CD14-positive monocyte (primary cell): Measurements from ENCODE around the gene PPP1R13B. TPM values are rescaled to one million over a fixed set of nuclear protein-coding genes. Genes with fewer than 3 reads are reported as not detected.

Experiments used
- DNase-seq, 3 donors: peaks; one replicate each; pipeline ENCODE4 v3.0.0-alpha.2; 2011 to 2022
- H2AFZ ChIP-seq: 2 replicates; pipeline ENCODE4 v1.6.0; 2012; ENCODE audit warnings: mild to moderate bottlenecking, low read depth, low read length, inconsistent platforms; ENCODE audit not compliant: insufficient read depth, poor library complexity, severe bottlenecking
- H3K27ac ChIP-seq, 2 donors: 1 replicate in 1 of 2; 2 replicates in 1 of 2; pipeline ENCODE4 v1.5.1; 2012 to 2013; ENCODE audit warnings: low read length in 2 of 2, control low read depth in 1 of 2, inconsistent platforms in 1 of 2, low read depth in 1 of 2, mild to moderate bottlenecking in 1 of 2
- H3K27me3 ChIP-seq, 2 donors: one replicate each; pipeline versions ENCODE4 v1.6.0 to v1.6.1; 2011 to 2013; ENCODE audit warnings: low read length in 2 of 2; ENCODE audit not compliant: control insufficient read depth in 2 of 2, insufficient read depth in 2 of 2
- H3K36me3 ChIP-seq, 2 donors: replicated peaks in 1 of 2; 1 replicate in 1 of 2; 2 replicates in 1 of 2; pipeline versions ENCODE4 v1.5.1 to v1.6.1; 2012 to 2013; ENCODE audit warnings: low read length in 2 of 2, control low read depth in 1 of 2, inconsistent platforms in 1 of 2, mild to moderate bottlenecking in 1 of 2; ENCODE audit not compliant: insufficient read depth in 2 of 2, control insufficient read depth in 1 of 2
- H3K4me1 ChIP-seq, 2 donors: 1 replicate in 1 of 2; 2 replicates in 1 of 2; pipeline versions ENCODE4 v1.5.1 to v1.6.1; 2012 to 2013; ENCODE audit warnings: low read length in 2 of 2, control low read depth in 1 of 2, inconsistent platforms in 1 of 2, mild to moderate bottlenecking in 1 of 2, moderate library complexity in 1 of 2; ENCODE audit not compliant: insufficient read depth in 2 of 2, control insufficient read depth in 1 of 2
- H3K4me2 ChIP-seq: replicated peaks from 2 replicates; pipeline ENCODE3; 2012; ENCODE audit warnings: low read length, moderate library complexity, mild to moderate bottlenecking; ENCODE audit not compliant: poor library complexity, severe bottlenecking; ENCODE audit errors: extremely low read depth
- H3K4me3 ChIP-seq, 3 experiments: fragments of 200-600 bp in 1 of 3; sonication (generic) in 1 of 3; replicated peaks in 1 of 3; 1 replicate in 2 of 3; 2 replicates in 1 of 3; pipeline ENCODE4 v1.5.1; 2011 to 2013; ENCODE audit warnings: low read length in 3 of 3, mild to moderate bottlenecking in 3 of 3, control low read depth in 2 of 3, low read depth in 2 of 3, inconsistent platforms in 1 of 3, moderate library complexity in 1 of 3
- H3K79me2 ChIP-seq: 2 replicates; pipeline ENCODE4 v1.6.0; 2012; ENCODE audit warnings: mild to moderate bottlenecking, control low read depth, inconsistent platforms, low read length, moderate library complexity; ENCODE audit not compliant: insufficient read depth
- H3K9ac ChIP-seq: 2 replicates; pipeline ENCODE4 v1.6.0; 2017; ENCODE audit warnings: low read length, mild to moderate bottlenecking; ENCODE audit not compliant: insufficient read depth, poor library complexity, severe bottlenecking
- H3K9me3 ChIP-seq, 2 donors: replicated peaks in 1 of 2; 1 replicate in 1 of 2; 2 replicates in 1 of 2; pipeline versions ENCODE4 v1.5.1 to v1.6.1; 2012 to 2013; ENCODE audit warnings: low read length in 2 of 2, control low read depth in 1 of 2; ENCODE audit not compliant: control insufficient read depth in 1 of 2, insufficient read depth in 1 of 2
- H4K20me1 ChIP-seq: 2 replicates; pipeline ENCODE4 v1.6.0; 2012; ENCODE audit warnings: mild to moderate bottlenecking, low read length, control low read depth, moderate library complexity; ENCODE audit not compliant: insufficient read depth
- H3K27ac Mint-ChIP-seq, 7 donors: one replicate each; pipeline ENCODE4 v1.8.0; 2020; ENCODE audit warnings: mild to moderate bottlenecking in 7 of 7, mixed read lengths in 7 of 7, moderate library complexity in 6 of 7, inconsistent platforms in 2 of 7
- H3K27me3 Mint-ChIP-seq, 3 donors: one replicate each; pipeline ENCODE4 v1.8.0; 2021 to 2022; ENCODE audit warnings: low read depth in 3 of 3, mild to moderate bottlenecking in 3 of 3, mixed read lengths in 3 of 3, moderate library complexity in 3 of 3, inconsistent platforms in 1 of 3
- H3K36me3 Mint-ChIP-seq, 2 donors: one replicate each; pipeline ENCODE4 v1.8.0; 2020; ENCODE audit warnings: mixed read lengths in 2 of 2, inconsistent platforms in 1 of 2, mild to moderate bottlenecking in 1 of 2
- H3K4me1 Mint-ChIP-seq: one replicate; pipeline ENCODE4 v1.8.0; 2020; ENCODE audit warnings: mild to moderate bottlenecking, mixed read lengths
- H3K4me3 Mint-ChIP-seq, 2 donors: one replicate each; pipeline ENCODE4 v1.8.0; 2020; ENCODE audit warnings: mild to moderate bottlenecking in 2 of 2, mixed read lengths in 2 of 2, moderate library complexity in 1 of 2
- H3K9me3 Mint-ChIP-seq, 7 donors: one replicate each; pipeline ENCODE4 v1.8.0; 2020 to 2022; ENCODE audit warnings: mixed read lengths in 7 of 7, mild to moderate bottlenecking in 6 of 7, moderate library complexity in 6 of 7, inconsistent platforms in 2 of 7
- WGBS: methylation state at CpG from one replicate; pipeline ENCODE4 v1.1.5; 2013; ENCODE audit warnings: missing lambda C conversion rate; ENCODE audit not compliant: insufficient coverage; 5-methylcytosine and 5-hydroxymethylcytosine counted together
- intact Hi-C, 2 donors: fragments of 100-400 bp; cut with micrococcal nuclease; formaldehyde crosslinking; loops; one replicate each; pipeline versions ENCODE4 v1.15.0 to v1.15.1; 2023
- polyA plus RNA-seq, 3 donors: library from polyadenylated mRNA; depleted of rRNA in 1 of 3; unstranded in 2 of 3; stranded (reverse) in 1 of 3; fragments of 300-500 nt in 2 of 3; fragments of >200 nt in 1 of 3; fragmentation: Illumina TruSeq in 2 of 3; gene quantifications; 1 replicate in 2 of 3; 2 replicates in 1 of 3; pipeline ENCODE4 v1.2.3, GENCODE V29; 2012 to 2021
- TF ChIP-seq, protein P1 (sequence below): fragments of 200-600 bp; IDR thresholded peaks from one replicate; pipeline ENCODE4 v1.8.0; 2022; ENCODE audit warnings: antibody characterized with exemption, mild to moderate bottlenecking

PPP1R13B gene
- polyA plus RNA-seq, 3 donors, result 0.48 to 1.1 (median 0.99) TPM

GRCh38 chr14:103838117-103838516 is 9.3 kb downstream of the PPP1R13B start:
- no peaks in the 10 kb centered on the region for H3K27me3 ChIP-seq
- no peaks in the 10 kb centered on the region for H3K9me3 ChIP-seq
- H3K27ac ChIP-seq, result no peak overlapping the region
- H3K4me3 ChIP-seq, result no peak overlapping the region
- no peaks in the 10 kb centered on the region for H3K36me3 ChIP-seq
- peaks cover 17 to 52% (median 19%) of the 10 kb centered on the region in 3 donors for H3K27me3 Mint-ChIP-seq
- no peaks in the 10 kb centered on the region for H3K4me1 Mint-ChIP-seq
- H3K4me2 ChIP-seq, result no peak overlapping the region
- no peaks in the 10 kb centered on the region for H3K36me3 Mint-ChIP-seq
- TF ChIP-seq, protein P1, sequence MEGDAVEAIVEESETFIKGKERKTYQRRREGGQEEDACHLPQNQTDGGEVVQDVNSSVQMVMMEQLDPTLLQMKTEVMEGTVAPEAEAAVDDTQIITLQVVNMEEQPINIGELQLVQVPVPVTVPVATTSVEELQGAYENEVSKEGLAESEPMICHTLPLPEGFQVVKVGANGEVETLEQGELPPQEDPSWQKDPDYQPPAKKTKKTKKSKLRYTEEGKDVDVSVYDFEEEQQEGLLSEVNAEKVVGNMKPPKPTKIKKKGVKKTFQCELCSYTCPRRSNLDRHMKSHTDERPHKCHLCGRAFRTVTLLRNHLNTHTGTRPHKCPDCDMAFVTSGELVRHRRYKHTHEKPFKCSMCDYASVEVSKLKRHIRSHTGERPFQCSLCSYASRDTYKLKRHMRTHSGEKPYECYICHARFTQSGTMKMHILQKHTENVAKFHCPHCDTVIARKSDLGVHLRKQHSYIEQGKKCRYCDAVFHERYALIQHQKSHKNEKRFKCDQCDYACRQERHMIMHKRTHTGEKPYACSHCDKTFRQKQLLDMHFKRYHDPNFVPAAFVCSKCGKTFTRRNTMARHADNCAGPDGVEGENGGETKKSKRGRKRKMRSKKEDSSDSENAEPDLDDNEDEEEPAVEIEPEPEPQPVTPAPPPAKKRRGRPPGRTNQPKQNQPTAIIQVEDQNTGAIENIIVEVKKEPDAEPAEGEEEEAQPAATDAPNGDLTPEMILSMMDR, result no peak
- no peaks in the 10 kb centered on the region for H3K9me3 Mint-ChIP-seq
- H3K27ac Mint-ChIP-seq, result no peak overlapping the region
- H2AFZ ChIP-seq, result no peak overlapping the region
- WGBS, result no CpG with 5 or more reads among the region's 1 CpG
- intact Hi-C loops, result no loop called here
- H3K4me3 Mint-ChIP-seq, result no peak overlapping the region
- H4K20me1 ChIP-seq, result no peaks in the 10 kb centered on the region
- no peak overlapping the region for H3K9ac ChIP-seq
- H3K79me2 ChIP-seq, result no peaks in the 10 kb centered on the region
- no peaks in the 10 kb centered on the region for H3K4me1 ChIP-seq
- DNase-seq, result no peak

DNA sequence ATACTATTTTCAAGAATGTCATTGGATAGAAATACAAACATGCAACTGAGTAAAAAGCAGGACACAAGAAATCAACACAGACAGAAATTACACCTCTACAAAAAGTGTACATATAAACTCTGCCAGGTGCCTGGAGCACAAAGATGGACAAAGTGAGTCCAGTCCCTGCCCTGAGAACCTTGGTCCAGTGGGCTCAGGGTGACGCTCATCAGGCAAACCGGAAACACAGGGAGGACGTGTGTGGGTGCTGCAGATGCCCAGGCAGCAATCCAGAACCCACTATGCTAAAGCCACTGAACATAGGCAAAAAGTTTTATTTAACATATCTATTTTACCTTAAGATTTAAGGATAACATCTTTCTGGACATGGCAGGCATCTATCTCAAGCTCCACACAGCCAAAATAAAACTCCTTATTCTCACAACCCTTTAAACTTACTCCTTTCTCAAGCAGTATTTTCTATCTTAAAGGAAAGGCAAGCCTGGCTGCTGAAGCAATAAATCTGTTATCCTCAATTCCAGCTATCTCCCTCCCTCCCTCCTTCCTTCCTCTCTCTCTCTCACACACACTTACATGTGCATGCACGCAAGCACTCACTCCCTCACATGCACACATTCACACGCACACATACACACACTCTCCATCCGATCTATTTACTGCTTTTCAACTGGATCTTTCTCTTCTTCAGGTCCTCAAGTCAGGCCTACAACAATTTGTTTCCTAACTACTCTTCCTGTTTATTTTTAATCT is 10.2 kb downstream of the PPP1R13B start:
- Histone ChIP-seq H3K4me3 (no peak overlapping the region), H4K20me1 (no peaks in the 10 kb centered on the region), H3K9ac (no peak overlapping the region), H3K4me2 (no peak overlapping the region), H3K36me3 (no peaks in the 10 kb centered on the region), H3K4me1 (no peaks in the 10 kb centered on the region), H3K27me3 (no peaks in the 10 kb centered on the region), H3K9me3 (no peaks in the 10 kb centered on the region), H3K27ac (no peak overlapping the region), H2AFZ (no peak overlapping the region), H3K79me2 (no peaks in the 10 kb centered on the region)
- intact Hi-C loops, result no loop called here
- H3K27ac Mint-ChIP-seq, result no peak overlapping the region
- DNase-seq, result no peak
- H3K27me3 Mint-ChIP-seq, result peaks cover 13 to 43% (median 13%) of the 10 kb centered on the region in 3 donors
- 23% methylated on average over 3 of the region's 6 CpGs for WGBS
- no peaks in the 10 kb centered on the region for H3K4me1 Mint-ChIP-seq
- no peak overlapping the region for H3K4me3 Mint-ChIP-seq
- TF ChIP-seq, protein P1, result no peak
- no peaks in the 10 kb centered on the region for H3K9me3 Mint-ChIP-seq
- H3K36me3 Mint-ChIP-seq, result no peaks in the 10 kb centered on the region
